LNCAP (cell line): ENCODE results near the gene ANTXR1.

Source experiments
- CTCF ChIP-seq: fragments of 450-650 bp; IDR thresholded peaks from 2 replicates; pipeline ENCODE4 v1.5.1; 2017; ENCODE audit warnings: mild to moderate bottlenecking

Gene ANTXR1

GRCh38 chr2:69292256-69292655 lies 279.3 kb downstream of the ANTXR1 start:
- TF ChIP-seq CTCF, result no peak

GRCh38 chr2:69296421-69296820 lies 283.4 kb downstream of the ANTXR1 start:
- no peak for TF ChIP-seq CTCF

GRCh38 chr2:69297216-69297615 lies 284.2 kb downstream of the ANTXR1 start:
- TF ChIP-seq CTCF, result no peak

- no peak for TF ChIP-seq CTCF
These were observed 285.3 kb downstream of the ANTXR1 start for GRCh38 chr2:69298261-69298660.

GRCh38 chr2:69298862-69299261 lies 285.9 kb downstream of the ANTXR1 start:
- no peak for TF ChIP-seq CTCF
